ENCODE data around the gene POTEB.
"Not testable (repeated sequence)": the region's sequence is repeated elsewhere in the genome, so short reads cannot be mapped to it uniquely, and the experiment has no call there.

Gene POTEB

GRCh38 chr15:21877635-21878034 is at the start of gene POTEB:
POTEB (minus strand) TSS chr15:21877735; CDS start chr15:21877246, 489 bp downstream.
- not testable (repeated sequence) for DNase-seq

DNA sequence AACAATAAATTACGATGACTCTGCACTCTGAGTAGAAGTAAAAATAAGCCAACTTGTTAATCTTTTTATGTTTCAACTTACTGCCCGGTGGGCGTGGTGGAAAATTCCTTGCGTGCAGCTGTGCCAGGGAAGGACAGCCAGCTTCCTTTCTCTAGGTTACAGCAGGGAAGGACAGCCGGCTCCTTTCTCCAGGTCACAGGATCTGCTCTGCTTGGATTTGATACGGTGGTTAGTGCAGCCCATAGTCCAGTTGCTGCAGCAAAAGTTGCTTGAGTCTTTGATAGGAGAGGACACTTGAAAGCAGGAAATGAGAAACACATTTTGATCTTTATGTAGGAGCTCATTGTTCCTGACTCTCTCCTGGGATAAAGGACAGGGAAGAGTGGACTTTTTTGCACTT is 13.4 kb upstream of the POTEB start:
- not testable (repeated sequence) for DNase-seq

DNA sequence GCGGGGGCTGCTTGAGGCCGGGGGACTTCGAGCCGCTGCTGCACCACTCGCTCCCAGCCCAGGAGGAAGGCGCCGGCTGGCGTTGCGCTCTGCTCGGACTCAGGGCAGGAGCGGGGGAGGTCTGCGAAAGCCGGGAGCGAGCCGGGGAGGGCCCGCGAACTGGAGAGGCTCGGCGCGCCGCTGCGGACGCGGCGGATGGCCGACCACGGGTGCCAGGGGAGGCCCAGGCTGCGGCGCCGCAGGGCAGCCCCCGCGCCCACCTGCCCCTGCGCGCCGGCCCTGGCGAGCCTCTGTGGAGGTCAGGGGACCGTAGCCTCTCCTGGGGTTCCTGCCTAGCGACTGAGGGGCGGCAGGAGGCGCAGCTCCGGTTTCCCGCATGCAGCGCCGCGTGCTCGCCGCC is 12.0 kb upstream of the POTEB start:
- not testable (repeated sequence) for DNase-seq

- DNase-seq, result not testable (repeated sequence)
Observed at GRCh38 chr15:21838831-21839230, 38.7 kb downstream of the POTEB start.
